ENCODE measurements around the gene SPAG9.

DNA sequence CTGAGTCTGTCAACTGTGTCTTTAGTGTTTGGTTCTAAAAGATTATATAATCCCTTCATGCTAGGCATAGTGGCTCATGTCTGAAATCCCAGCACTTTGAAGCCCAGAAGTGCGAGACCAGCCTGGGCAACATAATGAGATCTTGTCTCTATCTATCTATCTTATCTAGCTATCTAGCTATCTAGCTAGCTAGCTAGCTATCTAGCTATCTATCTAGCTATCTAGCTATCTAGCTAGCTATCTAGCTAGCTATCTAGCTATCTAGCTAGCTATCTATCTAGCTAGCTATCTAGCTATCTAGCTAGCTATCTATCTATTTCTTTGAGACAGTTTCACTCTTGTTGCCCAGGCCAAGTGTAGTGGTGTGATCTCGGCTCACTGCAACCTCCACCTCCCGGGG, 43.8 kb downstream of the SPAG9 start:
- TF ChIP-seq POLR2A (IDR thresholded peaks at IDR 0.05; ENCODE audit: low read depth, low read length) (no peak), TAF1 (IDR thresholded peaks at IDR 0.05; ENCODE audit: borderline replicate concordance, low read depth, low read length) (no peak)

Measured in GM12892 (cell line).